Adrenal gland (tissue), 5 donors: ENCODE measurements around the gene TNNT3.

Experiments
- POLR2A ChIP-seq, 2 donors: fragments of 450-650 bp; IDR thresholded peaks; one replicate each; pipeline ENCODE4 v1.6.1; 2017; ENCODE audit warnings: antibody characterized with exemption in 2 of 2, mild to moderate bottlenecking in 2 of 2, moderate library complexity in 1 of 2
- TF ChIP-seq, protein P1 (sequence below), 6 experiments: fragments of 450-650 bp in 4 of 6; fragments of 200-600 bp in 2 of 6; sonication (generic) in 1 of 6; IDR thresholded peaks; 1 replicate in 5 of 6; 2 replicates in 1 of 6; pipeline versions ENCODE4 v1.5.1 to v1.8.0; 2016 to 2021; ENCODE audit warnings: antibody characterized with exemption in 6 of 6, mild to moderate bottlenecking in 2 of 6, moderate library complexity in 1 of 6
- donor health status: DM: no; HTN: no; CAD: no.

DNA sequence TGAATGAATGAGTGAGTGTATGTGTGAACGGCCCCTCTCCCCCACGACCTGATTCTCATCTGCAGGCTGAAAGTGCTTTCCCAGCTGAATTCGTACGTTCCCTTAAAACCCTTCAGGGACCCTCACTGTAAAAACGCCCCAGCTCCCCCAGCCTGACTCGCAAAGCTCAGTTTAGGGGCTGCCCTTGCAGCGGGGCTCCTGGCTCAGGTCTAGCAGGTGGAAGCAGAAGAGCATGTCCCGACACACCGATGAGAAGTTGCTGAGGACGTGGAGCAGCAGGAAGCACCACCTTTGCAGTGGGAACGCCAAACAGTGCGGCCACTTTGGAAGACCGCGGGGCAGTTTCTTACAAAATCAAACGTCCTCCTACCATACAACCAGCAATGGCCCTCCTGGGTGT is 24.1 kb downstream of the TNNT3 start:
- TF ChIP-seq, protein P1, sequence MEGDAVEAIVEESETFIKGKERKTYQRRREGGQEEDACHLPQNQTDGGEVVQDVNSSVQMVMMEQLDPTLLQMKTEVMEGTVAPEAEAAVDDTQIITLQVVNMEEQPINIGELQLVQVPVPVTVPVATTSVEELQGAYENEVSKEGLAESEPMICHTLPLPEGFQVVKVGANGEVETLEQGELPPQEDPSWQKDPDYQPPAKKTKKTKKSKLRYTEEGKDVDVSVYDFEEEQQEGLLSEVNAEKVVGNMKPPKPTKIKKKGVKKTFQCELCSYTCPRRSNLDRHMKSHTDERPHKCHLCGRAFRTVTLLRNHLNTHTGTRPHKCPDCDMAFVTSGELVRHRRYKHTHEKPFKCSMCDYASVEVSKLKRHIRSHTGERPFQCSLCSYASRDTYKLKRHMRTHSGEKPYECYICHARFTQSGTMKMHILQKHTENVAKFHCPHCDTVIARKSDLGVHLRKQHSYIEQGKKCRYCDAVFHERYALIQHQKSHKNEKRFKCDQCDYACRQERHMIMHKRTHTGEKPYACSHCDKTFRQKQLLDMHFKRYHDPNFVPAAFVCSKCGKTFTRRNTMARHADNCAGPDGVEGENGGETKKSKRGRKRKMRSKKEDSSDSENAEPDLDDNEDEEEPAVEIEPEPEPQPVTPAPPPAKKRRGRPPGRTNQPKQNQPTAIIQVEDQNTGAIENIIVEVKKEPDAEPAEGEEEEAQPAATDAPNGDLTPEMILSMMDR (IDR thresholded peaks at IDR 0.05): no peak
- no peak for TF ChIP-seq POLR2A (IDR thresholded peaks at IDR 0.05)
